HL-60 (cell line): ENCODE measurements around the gene PPM1H.

Source experiments
- DNase-seq, 2 experiments: peaks; one replicate each; pipeline ENCODE4 v3.0.0-alpha.2; 2010 to 2020; ENCODE audit warnings: low read depth in 1 of 2, low spot score in 1 of 2
- H3K27ac ChIP-seq: fragments of 250-450 bp; sonication (Bioruptor Pico); replicated peaks from 2 replicates; pipeline ENCODE4 v1.5.1; 2020; ENCODE audit warnings: mild to moderate bottlenecking, moderate library complexity
- H3K27me3 ChIP-seq: fragments of 250-450 bp; sonication (Bioruptor Pico); 2 replicates; pipeline ENCODE4 v1.5.1; 2021; ENCODE audit warnings: mild to moderate bottlenecking, moderate library complexity; ENCODE audit not compliant: insufficient read depth, poor library complexity, severe bottlenecking
- H3K4me3 ChIP-seq: replicated peaks from 2 replicates; pipeline ENCODE4 v1.5.1; 2011; ENCODE audit warnings: mild to moderate bottlenecking, control low read depth, low read length; ENCODE audit not compliant: insufficient read depth
- CTCF ChIP-seq: IDR thresholded peaks from one replicate; pipeline ENCODE4 v1.5.1; 2011; ENCODE audit warnings: low read length, control low read depth, inconsistent platforms; ENCODE audit not compliant: insufficient read depth
- GABPA ChIP-seq: IDR thresholded peaks from 2 replicates; pipeline ENCODE4 v1.6.1; 2012; ENCODE audit warnings: low read depth
- POLR2AphosphoS5 ChIP-seq: IDR thresholded peaks from 2 replicates; pipeline ENCODE4 v1.6.1; 2012; ENCODE audit warnings: low read depth
- SPI1 ChIP-seq: IDR thresholded peaks from 2 replicates; pipeline ENCODE4 v1.6.1; 2012; ENCODE audit warnings: low read depth, mild to moderate bottlenecking, borderline replicate concordance
- TF ChIP-seq, protein P1 (sequence below): IDR thresholded peaks from 2 replicates; pipeline ENCODE4 v1.6.1; 2012; ENCODE audit warnings: low read depth; ENCODE audit not compliant: insufficient replicate concordance

Gene PPM1H

GRCh38 chr12:62679608-62680007 lies 255.3 kb downstream of the PPM1H start:
- H3K27ac ChIP-seq = no peak overlapping the region
- TF ChIP-seq CTCF = no peak
- TF ChIP-seq, protein P1, sequence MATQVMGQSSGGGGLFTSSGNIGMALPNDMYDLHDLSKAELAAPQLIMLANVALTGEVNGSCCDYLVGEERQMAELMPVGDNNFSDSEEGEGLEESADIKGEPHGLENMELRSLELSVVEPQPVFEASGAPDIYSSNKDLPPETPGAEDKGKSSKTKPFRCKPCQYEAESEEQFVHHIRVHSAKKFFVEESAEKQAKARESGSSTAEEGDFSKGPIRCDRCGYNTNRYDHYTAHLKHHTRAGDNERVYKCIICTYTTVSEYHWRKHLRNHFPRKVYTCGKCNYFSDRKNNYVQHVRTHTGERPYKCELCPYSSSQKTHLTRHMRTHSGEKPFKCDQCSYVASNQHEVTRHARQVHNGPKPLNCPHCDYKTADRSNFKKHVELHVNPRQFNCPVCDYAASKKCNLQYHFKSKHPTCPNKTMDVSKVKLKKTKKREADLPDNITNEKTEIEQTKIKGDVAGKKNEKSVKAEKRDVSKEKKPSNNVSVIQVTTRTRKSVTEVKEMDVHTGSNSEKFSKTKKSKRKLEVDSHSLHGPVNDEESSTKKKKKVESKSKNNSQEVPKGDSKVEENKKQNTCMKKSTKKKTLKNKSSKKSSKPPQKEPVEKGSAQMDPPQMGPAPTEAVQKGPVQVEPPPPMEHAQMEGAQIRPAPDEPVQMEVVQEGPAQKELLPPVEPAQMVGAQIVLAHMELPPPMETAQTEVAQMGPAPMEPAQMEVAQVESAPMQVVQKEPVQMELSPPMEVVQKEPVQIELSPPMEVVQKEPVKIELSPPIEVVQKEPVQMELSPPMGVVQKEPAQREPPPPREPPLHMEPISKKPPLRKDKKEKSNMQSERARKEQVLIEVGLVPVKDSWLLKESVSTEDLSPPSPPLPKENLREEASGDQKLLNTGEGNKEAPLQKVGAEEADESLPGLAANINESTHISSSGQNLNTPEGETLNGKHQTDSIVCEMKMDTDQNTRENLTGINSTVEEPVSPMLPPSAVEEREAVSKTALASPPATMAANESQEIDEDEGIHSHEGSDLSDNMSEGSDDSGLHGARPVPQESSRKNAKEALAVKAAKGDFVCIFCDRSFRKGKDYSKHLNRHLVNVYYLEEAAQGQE = no peak
- H3K4me3 ChIP-seq = no peak overlapping the region
- H3K27me3 ChIP-seq = no peaks in the 10 kb centered on the region
- DNase-seq = no peak

- Histone ChIP-seq H3K4me3 (no peak overlapping the region), H3K27ac (no peak overlapping the region), H3K27me3 (no peaks in the 10 kb centered on the region)
- TF ChIP-seq CTCF (no peak), POLR2AphosphoS5 (no peak), SPI1 (no peak), GABPA (no peak)
- TF ChIP-seq, protein P1 = no peak
- no peak for DNase-seq
Measured at GRCh38 chr12:62677355-62677754, 257.6 kb downstream of the PPM1H start.

DNA sequence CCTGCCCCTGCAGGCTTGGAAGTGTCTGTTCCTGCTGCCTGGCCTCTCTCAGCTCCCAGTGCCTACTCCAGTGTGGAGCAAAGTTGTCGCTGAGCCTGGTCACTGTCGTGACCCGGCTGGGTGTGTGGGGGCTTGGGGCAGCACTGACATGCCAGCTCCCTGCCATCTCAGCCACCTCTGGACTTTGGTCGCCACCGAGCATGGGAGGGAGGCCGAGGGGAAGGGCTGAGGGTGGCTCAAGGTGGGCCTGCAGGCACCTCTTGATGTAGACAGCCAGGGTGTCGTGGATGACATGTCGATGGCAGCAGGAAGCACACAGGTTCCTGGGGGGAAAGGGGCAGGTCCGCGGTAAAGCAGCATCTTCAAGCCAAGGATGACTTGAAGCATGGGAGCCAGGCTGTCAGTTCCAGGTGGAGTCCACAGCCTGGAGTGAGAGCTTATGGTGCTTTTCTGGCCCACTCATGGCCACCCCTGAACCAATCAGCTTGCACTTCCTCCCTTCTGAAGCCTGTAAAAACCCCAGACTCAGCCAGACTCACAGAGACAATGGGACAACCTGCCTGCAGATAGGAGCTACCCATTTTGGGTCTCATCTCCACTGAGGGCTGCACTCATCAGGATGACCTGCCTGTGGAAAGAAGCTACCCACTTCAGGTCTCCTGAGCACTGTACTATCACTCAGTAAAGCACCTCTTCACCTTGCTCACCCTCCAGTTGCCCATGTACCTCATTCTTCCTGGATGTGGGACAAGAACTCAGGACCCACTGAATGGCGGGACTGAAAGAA lies 258.2 kb downstream of the PPM1H start:
- Histone ChIP-seq H3K4me3 (no peak overlapping the region), H3K27ac (no peak overlapping the region), H3K27me3 (no peaks in the 10 kb centered on the region)
- TF ChIP-seq, protein P1 = no peak
- no peak for TF ChIP-seq SPI1
- TF ChIP-seq POLR2AphosphoS5 = no peak
- no peak for TF ChIP-seq CTCF
- TF ChIP-seq GABPA = no peak
- no peak for DNase-seq
